Endothelial cell of umbilical vein (primary cell): ENCODE data around the gene RTN4IP1.

ENCODE experiments used
- CTCF ChIP-seq, 2 donors: IDR thresholded peaks; 1 replicate in 1 of 2; 2 replicates in 1 of 2; pipeline ENCODE4 v1.5.1; 2011; ENCODE audit warnings: low read length in 2 of 2, mild to moderate bottlenecking in 2 of 2, moderate library complexity in 2 of 2, control low read depth in 1 of 2, inconsistent platforms in 1 of 2, low read depth in 1 of 2; ENCODE audit not compliant: insufficient read depth in 1 of 2; ENCODE audit errors: extremely low read depth in 1 of 2
- EZH2 ChIP-seq: IDR thresholded peaks from 2 replicates; pipeline ENCODE4 v1.6.1; 2012; ENCODE audit warnings: borderline replicate concordance, low read depth, mild to moderate bottlenecking, moderate library complexity, low read length, inconsistent platforms; ENCODE audit not compliant: severe bottlenecking
- JUN ChIP-seq: IDR thresholded peaks from 2 replicates; pipeline ENCODE4 v1.6.1; 2011; ENCODE audit warnings: borderline replicate concordance, low read depth; ENCODE audit not compliant: insufficient read length, insufficient read depth
- POLR2AphosphoS5 ChIP-seq: IDR thresholded peaks from 2 replicates; pipeline ENCODE4 v1.6.1; 2012; ENCODE audit warnings: low read depth, mild to moderate bottlenecking, control low read depth, low read length, moderate library complexity; ENCODE audit not compliant: insufficient read depth

GRCh38 chr6:106560996-106561685 lies 68.2 kb downstream of the RTN4IP1 start:
- TF ChIP-seq CTCF (IDR thresholded peaks at IDR 0.05; ENCODE audit: extremely low read depth in 1 of 2, insufficient read depth in 1 of 2, low read depth in 1 of 2, low read length in 2 of 2) (no peak), POLR2AphosphoS5 (no peak), JUN (peak; percentile 16), EZH2 (no peak)
